AG10803 (cell line): Measurements from ENCODE around the gene ZNF579.

Experiments
- DNase-seq: peaks from one replicate; pipeline ENCODE4 v3.0.0; 2010; ENCODE audit warnings: low read depth
- H3K4me3 ChIP-seq: 2 replicates; pipeline ENCODE4 v1.5.1; 2011; ENCODE audit warnings: mild to moderate bottlenecking, low read length, control low read depth
- CTCF ChIP-seq: conservative IDR thresholded peaks from 2 replicates; pipeline ENCODE4 v1.5.1; 2011; ENCODE audit warnings: mild to moderate bottlenecking, low read length, control low read depth, inconsistent platforms

Gene ZNF579

GRCh38 chr19:55605207-55605636, 24.6 kb upstream of the ZNF579 start:
- peak overlapping the region; percentile 91 for H3K4me3 ChIP-seq
- DNase-seq: peak; percentile 92
- TF ChIP-seq CTCF: no peak

DNA sequence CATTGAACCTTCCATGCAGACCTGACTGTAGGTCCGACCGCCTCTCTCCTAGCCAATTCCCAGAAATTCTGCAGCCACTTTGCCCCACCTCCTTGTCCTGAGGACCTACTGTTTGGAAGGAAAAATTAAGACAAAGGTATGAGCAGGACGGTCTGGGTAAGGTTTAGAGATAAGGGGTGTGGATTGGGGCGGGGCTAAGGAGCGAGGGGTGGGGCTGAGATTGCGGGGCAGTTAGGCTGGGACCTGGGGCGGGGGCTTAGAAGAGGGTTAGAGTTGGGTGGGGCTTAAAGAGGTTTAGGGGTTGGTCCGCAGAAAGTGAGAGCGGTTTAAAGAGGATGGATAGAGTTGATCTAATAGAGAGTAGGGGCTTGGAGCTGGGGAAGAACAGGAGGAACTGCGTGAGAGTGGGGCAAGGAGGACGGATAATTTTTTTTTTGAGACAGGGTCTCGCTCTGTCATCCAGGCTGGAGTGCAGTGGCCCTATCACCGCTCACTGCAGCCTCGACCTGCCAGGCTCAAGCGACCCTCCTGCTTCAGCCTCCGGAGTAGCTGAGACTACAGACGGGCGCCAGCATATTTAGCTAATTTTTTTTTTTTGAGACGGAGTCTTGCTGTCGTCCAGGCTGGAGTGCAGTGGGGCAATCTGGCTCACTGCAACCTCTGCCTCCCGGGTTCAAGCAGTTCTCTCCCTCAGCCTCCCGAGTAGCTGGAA, 23.1 kb upstream of the ZNF579 start:
- no peak overlapping the region for H3K4me3 ChIP-seq
- TF ChIP-seq CTCF: no peak
- no peak for DNase-seq

DNA sequence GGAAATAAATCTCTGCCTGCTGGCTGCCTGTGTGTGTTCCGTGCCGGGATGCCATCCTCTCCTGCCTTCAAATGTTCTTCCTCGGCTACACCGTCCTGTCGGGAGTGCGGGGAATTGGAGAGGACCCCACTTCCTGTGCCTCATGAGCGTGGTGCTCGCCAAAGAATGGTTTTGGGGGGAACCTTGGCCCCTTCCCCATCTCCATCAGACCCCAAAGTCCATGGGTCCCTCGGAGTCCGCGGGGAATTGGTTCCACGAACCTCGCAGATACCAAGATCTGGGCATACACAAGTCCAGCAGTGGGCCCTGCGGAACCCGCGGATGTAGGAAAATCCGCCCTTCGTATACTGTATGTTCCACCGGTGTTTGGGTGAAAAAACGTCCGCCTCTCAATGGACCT, 22.5 kb upstream of the ZNF579 start:
- DNase-seq: no peak
- no peak for TF ChIP-seq CTCF
- H3K4me3 ChIP-seq: no peak overlapping the region

- DNase-seq: no peak
- H3K4me3 ChIP-seq: no peak overlapping the region
- no peak for TF ChIP-seq CTCF
Measured at GRCh38 chr19:55602104-55603001, 21.7 kb upstream of the ZNF579 start.

DNA sequence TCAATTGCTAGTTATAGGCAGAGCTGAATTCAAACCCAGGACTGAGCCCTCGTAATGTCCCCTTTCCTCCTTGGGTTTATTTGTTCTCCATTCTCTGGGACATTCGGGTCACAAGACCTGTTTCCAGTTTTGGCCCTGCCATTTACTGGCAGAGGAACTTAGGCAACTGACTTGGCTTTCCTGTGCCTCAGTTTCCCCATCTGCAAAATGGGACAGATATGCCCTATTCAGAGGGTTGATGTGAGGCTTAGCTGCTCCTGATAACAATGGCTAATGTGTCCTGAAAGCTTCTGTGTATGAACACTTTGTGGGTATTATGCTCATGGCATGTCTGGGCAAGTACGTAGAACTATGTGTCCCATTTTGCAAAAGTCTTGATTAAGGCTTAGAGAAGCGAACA, 20.4 kb upstream of the ZNF579 start:
- no peak for TF ChIP-seq CTCF
- H3K4me3 ChIP-seq: peak overlapping the region; percentile 75
- DNase-seq: no peak

DNA sequence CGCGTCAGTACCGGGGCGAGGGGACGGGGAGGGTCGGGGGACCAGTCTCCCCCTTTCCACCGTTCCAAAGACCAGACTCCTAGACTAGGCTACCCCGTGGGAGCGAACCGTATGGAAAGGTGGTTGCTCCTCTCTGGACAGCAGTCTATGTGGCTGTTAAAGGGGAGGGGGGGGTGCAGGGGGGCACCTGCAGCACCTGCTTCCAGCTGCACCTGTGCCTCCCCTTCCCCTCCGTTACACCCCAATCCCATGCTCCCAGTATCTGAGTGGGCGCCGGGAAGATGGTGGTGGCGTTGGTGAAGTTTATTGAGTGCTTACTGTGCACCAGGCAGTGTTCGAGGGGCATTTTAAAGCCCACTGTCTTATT, 20.0 kb upstream of the ZNF579 start:
- no peak for TF ChIP-seq CTCF
- H3K4me3 ChIP-seq: peak overlapping the region; percentile 75
- no peak for DNase-seq
